Fibroblast of skin of left quadriceps (primary cell): Measurements from ENCODE around the gene TSTD1.
"Not testable (repeated sequence)": the region's sequence is repeated elsewhere in the genome, so short reads cannot be mapped to it uniquely, and the experiment has no call there.

Source experiments
- DNase-seq, 2 experiments: peaks; one replicate each; pipeline ENCODE4 v3.0.0-alpha.2; 2013; ENCODE audit warnings: low read depth in 2 of 2

TSTD1 gene

DNA sequence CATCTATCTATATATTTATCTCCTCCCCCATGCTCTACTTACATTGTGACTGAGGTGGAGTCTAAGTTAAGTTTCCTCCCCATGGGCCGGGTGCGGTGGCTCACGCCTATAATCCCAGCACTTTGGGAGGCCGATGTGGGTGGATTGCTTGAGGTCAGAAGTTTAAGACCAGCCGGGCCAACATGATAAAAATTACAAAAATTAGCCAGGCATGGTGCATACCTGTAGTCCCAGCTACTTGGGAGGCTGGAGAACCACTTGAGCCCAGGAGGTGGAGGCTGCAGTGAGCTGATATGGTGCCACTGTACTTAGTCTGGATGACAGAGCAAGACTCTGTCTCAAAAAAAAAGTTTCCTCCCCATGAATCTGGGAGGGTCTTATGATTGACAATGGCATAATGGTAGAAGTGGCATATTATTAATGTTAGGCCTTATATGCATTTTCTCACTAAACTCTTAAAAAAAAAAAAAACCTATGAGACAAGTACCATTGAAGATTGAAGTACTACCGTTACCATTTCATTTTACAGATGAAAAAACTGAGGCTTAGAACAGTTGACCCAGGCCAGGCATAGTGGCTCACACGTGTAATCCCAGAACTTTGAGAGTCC lies 29.1 kb downstream of the TSTD1 start:
- no peak for DNase-seq

DNA sequence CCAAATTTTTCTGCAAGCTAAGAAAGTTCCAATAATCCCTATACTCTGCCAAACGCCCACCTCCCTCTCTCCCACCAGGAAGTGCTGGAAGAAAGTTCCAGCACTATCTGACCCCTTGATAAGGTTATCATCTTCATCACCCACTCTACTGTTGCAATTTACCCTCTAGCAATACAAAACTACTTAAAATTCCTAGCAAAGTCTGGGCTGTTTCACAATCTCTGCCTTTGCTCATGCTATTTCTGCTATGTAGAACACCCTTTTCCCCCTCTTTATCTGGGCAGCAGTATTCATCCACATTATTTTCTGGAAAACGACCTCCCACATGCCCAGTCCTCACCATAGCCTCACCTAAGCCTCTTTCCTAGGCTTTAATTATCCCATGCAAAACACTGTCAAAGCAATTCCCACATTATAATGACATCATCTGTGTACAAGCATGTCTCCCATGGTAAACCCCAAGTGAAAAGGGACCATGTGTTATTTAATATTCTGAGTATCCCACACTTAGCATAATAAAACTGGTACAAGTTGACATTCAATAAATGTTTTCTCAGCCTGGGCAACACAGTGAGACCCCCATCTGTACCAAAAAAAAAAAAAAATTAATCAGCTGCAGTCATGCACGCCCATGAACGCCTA lies 29.8 kb downstream of the TSTD1 start:
- DNase-seq = no peak

DNA sequence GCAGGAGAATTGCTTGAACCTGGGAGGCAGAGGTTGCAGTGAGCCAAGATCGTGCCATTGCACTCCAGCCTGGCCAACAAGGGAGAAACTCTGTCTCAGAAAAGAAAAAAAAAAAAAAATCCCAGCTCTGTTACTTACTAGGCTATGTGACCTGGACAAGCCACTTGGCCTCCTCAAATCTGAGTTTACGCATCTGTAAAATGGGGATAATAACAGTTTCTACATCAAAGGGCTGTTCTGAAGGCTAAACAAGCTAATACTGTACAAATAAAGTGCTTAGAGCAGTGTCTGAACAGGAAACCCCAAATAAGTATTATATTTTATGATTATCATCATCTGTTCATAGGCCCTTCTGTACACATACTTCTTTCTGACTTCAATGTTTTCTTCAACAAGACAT lies 31.4 kb downstream of the TSTD1 start:
- no peak for DNase-seq

DNA sequence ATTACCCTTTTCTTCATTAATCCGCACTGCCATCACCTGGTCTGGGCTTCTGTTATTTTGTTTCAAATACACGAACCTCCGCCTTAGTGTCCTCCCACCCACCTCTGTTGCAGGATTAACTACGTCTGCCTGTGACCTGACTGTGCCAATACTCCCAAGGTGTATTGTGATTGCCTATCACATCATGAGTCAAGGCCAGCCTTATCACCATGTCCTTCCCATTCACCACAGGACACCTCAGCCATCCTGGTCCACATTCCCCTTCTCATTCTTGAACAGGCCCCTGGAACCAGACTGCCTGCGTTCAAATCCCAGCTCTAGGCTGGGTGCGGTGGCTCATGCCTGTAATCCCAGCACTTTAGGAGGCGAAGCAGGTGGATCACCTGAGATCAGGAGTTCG lies 32.2 kb downstream of the TSTD1 start:
- no peak for DNase-seq

DNA sequence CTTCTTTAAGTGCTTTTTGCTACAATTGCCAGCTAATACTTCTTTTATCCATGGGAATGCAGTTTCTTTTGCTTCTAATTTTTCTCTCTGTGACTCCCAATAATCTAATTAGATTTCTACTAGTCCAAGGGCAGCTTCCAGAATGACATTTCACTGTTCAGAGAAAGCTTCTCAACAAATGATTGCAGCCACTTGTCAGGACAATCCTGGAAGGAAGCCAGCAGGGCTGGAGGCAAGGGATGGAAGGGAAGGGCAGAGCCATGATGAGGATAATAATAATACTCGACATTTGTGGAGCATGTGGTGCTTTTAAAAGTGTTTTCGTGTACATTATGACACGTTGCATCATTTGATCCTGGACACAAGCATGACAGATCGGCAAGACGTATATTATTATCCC lies 37.2 kb downstream of the TSTD1 start:
- DNase-seq = no peak

DNA sequence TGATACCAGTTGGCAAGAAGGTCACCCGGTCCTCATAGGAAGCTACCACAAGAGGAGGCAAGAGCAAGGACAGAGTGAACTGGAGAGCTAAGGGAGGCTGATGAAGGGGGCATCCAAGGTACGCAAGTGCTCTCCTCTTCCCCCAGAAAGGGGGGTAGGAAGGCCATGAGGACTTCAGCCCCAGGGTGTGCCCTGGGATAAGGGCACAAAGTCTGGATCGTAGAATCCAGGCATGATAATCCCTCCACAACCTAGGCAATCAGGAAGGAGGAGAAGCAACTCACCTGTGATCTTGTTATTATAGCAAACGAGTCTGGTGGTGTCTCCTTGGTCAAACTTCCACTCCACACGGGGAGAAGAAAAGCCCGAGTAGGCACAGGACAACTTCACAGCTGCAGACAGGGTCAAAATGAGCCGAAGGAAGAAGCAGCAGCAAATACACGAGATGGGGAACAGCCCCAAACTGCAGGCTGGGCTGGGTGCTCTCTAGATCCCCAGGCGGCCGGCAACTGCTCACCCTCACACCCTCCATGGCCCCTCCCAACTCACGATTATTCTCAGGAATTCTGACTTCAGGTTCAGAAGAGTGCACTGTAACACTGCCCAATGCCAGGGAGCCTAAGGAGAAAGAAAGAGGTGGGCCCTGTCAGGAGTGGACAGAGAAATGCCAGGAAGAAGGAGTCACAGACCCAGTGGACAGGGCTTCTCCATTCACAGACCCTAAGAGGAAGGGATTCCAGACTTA lies 37.9 kb downstream of the TSTD1 start:
- DNase-seq = no peak

DNA sequence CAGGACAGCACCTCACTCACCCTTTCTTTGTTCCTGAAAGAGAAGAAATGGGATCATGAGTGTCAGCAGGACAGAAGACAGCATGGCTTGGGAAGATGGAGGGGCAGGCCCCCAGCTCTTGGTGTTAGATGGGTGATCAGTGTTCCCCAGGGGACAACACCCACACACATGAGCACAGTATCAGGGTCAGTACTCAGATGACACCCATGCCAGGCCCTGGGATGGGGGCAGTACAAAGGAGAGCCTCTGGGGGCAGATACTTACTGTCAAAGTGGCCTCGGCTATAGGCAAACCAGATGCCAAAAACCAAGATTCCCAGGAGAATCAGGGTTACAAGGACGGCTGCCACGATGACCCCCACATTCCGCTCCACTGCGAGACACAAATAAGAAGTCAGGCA lies 39.4 kb downstream of the TSTD1 start:
- DNase-seq = no peak

DNA sequence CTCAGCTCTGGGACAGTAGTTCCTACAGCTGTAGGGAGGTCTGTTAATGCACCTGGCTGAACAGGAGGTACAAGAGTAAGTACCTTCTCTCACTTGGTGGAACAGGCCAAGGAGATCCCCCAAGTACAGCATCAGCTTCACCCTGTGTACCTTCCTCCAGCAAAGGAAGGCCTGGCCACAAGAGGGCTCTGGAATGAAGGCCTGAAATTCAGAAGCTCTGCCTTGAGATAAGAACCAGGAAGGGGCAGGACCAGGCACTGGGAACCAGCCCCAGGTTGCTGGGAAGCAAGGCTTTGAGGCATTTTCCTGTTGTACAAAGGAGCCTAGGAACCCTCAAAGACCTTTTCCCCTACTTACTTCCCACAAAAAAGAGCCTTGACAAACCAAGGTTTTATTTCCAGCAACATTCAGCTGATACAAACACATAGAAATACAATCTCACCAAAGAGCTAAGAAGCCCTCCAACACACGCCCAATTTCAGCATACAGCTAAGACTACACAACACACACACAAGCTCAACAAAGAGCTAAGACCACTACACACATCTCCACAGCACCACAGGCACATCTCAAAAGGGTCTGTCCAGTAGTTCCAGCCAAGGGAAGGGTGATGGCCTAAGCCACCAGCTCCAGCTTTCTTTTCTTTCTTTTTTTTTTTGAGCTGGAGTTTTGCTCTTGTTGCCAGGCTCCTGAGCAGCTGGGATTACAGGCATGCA lies 41.3 kb downstream of the TSTD1 start:
- peak; percentile 20 to 27 for DNase-seq

DNA sequence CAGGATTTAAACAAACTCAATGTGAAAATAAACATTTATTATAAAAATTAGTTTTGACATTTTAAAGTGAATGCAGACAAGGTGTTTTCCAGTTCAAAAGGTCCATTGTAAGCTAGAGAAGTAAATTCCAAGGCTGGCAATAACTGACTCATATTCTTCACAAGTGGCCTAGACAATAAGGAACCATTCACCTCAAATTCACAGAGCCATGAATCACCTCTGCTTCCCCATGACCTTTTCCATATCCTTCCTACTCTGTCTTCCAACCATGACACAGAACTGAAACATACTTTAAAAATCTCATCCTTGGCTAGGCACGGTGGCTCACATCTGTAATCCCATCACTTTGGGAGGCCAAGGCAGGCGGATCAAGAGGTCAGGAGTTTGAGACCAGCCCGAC lies 42.6 kb downstream of the TSTD1 start:
- no peak for DNase-seq

DNA sequence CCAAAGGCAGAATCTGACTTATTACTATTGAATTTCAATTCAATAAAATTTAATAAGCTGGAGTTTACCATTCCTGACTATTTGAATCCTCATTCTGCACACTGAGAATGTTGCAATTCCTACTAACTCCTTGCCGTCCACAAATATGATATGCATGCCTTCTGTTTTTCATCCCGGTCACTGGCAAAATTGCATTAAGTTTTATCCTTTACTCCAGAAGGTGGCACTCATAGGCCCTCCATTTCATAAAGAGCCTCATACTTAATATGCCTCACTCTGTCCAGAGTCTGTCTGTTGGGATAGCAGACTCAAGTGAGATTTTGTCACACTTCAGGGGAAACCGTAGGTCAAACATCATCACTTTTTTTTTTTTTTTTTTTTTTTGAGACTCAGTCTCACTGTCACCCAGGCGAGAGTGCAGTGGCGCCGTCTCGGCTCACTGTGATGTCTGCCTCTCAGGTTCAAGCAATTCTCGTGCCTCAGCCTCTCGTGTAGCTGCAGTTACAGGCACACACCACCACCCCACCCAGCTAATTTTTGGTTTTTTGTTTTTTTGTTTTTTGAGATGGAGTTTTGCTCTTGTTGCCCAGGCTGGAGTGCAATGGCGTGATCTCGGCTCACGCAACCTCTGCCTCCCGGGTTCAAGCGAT lies 45.1 kb downstream of the TSTD1 start:
- DNase-seq = peak; percentile 41 to 44

DNA sequence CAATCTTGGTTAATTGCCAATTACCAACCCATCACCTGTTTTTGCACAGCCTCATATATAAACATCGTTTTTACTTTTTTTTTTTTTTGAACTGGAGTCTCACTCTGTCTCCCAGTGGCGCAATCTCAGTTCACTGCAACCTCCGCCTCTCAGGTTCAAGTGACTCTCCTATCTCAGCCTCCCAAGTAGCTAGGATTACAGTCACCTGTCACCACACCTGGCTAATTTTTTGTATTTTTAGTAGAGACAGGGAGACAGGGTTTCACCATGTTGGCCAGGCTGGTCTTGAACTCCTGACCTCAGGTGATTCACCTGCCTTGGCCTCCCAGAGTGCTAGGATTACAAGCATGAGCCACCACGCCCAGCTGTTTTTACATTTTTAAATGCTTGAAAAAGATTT lies 46.7 kb downstream of the TSTD1 start:
- DNase-seq = not testable (repeated sequence)
